DND-41 (cell line): ENCODE results near the gene IHH.

ENCODE experiments used
- CTCF ChIP-seq: IDR thresholded peaks from 2 replicates; pipeline ENCODE4 v1.5.1; 2012; ENCODE audit warnings: borderline replicate concordance, low read length, moderate library complexity, mild to moderate bottlenecking; ENCODE audit not compliant: poor library complexity, severe bottlenecking; ENCODE audit errors: extremely low read depth
- EZH2 ChIP-seq: IDR thresholded peaks from 3 replicates; pipeline ENCODE4 v1.6.1; 2012; ENCODE audit warnings: borderline replicate concordance, low read depth, mild to moderate bottlenecking, moderate library complexity, low read length, inconsistent platforms; ENCODE audit not compliant: severe bottlenecking

GRCh38 chr2:219079417-219079816 lies 18.7 kb upstream of the IHH start:
- TF ChIP-seq CTCF (no peak), EZH2 (no peak)
